ENCODE data around the gene KIAA0930.

Gene KIAA0930

DNA sequence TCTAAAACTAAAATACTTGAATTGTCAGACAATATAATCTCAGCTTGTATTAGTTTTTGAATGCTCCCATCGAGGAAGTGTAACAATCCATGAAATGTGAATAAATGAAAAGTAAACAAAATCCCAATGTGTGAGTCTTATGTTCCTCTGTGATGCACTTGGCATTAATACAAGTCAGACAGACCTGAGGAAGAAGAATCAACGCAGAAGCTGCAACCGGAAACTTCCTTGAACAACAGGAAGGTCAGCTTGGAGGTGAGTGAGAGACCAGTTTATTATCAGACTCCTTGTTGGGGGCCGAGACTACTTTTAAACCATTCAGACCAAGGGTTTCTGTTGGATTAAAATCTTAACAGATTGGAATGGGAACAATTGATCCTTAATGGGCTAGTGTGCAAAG is 52.8 kb downstream of the KIAA0930 start:
- no peak for DNase-seq (ENCODE audit: extremely low spot score, insufficient read length, low read depth)
- no peak for FAIRE-seq

DNA sequence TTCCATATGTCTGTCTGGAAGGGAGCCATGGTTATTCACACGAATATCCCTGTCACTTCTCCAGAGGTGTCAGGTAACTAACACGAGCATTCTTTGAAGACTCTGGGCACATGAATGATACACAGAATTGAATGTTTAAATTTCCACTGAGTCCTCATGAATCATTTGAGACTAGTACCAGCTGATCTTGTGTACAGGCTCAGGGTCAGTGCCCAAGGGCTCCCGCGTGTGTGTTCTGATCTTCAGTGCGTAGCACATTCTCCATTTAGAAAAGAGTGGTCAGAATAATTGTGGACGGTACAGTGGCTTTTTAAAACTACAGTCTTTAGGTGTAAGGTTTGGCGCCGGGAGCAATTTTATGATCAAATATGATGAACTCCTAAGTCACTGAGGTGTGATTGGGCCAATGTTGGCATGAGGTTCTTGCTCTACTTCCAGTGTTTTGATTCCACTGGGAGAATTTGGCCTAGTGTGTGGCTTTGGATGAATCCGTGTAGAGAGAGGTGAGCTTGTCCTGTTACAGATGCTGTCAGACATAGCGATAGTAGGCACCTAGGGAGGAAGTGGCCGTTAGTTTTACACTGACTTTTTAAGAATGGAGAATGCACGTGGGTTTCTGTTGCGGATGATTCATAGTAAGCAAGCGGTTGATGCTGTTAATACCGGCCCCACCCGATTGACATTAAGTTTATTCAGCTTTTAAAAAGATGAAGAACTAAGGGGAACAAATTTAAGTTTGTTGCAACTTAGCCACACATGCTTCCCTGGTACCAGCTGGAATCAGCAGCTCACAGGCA is 54.8 kb downstream of the KIAA0930 start:
- FAIRE-seq, result no peak
- no peak for DNase-seq (ENCODE audit: extremely low spot score, insufficient read length, low read depth)

DNA sequence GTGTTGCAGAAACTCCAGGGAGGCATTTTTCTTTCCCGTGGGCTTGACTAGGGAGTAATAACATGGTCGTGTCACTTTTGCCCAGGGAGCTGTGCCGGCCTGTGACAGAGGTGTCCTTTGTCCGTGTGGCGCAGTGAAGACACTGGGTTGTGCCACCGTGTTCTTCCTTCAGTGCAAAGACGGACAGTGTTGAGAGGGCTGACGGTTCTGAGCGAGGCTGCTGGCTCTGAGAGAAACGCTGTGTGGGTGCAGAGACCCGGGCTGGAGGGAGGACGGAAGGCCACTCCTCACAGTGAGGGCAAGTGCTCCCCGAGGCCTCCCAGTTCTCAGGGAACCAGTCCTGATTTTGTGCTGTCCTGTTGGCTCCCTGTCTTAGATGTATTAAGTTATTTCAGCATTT is 56.7 kb downstream of the KIAA0930 start:
- FAIRE-seq, result no peak
- no peak for DNase-seq (ENCODE audit: extremely low spot score, insufficient read length, low read depth)

DNA sequence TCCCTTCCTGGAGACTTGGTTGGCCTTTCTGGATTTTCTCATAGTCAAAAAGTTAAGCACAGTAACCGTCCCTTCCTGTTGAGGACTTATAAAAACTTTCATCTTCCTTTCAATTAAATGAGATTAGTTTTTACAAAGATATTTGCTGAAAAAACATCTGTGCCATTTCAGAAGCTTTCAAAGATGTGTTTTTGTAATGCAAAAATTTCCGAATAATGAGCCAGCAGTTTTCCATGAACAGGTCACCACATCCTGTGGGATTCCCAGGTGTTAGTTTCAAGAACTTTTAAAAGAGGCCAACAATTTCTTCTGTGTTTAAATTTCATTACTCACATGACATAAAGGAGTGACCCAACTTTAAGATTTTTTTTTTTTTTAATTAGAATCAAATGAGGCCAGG is 58.9 kb downstream of the KIAA0930 start:
- FAIRE-seq, result no peak
- DNase-seq (ENCODE audit: extremely low spot score, insufficient read length, low read depth), result no peak

DNA sequence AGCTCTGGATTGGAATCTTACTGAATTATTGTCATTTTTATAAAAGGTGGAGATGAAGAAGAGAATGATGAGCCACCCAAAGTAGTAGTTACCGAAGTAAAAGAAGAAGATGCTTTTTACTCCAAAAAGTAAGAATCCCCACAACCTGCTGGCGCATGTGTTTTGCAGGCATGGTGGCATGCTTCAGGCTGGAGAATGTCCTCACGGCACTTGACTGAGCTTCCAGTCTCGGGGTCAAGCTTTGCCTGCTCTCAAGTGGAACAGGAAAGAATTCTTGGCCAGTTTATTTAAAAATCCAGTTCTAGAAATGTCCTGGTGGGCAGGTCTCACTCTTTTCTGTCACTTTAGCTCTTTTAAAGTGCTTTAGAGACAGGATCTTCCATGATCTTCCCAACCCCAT is 59.5 kb downstream of the KIAA0930 start:
- DNase-seq (ENCODE audit: extremely low spot score, insufficient read length, low read depth) (no peak), FAIRE-seq (no peak)

DNA sequence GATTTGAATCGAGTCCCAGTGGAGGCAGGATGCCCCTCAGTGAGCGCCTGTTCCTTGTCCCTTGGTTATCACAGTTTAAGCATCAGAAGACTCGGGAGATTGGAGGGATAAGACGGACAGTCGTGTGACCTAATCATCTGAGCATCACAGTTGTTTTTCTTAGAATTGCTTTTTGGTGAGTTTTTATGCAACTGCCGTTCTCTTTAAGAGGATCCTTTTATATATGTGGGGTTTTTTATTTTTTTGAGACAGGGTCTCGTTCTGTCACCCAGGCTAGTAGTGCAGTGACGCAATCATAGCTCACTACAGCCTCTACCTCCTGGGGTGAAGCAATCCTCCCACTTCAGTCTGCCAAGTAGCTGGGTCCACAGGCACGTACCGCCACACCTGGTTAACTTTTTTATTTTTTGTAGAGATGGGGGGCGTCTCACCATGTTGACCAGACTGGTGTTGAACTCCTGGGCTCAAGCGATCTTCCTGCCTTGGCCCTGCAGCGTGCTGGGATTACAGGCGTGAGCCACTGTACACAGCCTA is 60.5 kb downstream of the KIAA0930 start:
- no peak for FAIRE-seq

DNA sequence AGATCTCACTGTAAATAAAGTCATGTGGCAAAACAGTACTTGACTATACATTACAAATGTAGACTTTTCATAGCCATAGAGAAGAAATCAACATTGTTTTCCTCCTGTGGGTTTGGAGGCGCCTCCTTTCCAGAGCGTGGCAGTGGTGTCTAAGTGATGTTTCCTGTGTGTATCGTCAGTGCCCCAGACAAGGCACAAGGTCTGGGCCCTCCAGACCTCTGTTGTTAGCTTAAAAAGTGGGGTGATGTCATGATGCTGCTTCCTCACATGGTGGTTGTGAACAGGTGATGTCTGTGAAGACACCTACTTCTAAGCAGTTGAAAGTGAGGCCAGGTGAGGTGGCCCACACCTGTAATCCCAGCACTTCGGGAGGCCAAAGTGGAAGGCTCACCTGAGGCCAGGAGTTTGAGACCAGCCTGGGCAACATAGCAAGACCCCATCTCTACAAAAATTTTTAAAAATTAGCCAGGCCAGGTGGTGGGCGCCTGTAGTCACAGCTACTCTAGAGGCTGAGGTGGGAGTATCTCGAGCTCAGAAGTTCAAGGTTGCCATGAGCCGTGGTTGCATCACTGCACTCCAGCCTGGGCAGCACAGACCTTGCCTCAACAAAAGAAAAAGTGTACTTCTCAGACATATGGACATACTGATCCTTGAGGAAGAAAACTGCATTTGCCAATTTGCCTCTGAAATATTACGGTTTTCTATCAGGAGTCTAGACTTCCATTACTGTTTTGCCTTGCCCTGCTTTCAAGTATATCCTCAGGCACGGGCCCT is 61.2 kb downstream of the KIAA0930 start:
- FAIRE-seq, result no peak
- DNase-seq (ENCODE audit: extremely low spot score, insufficient read length, low read depth), result no peak

More for the DNA sequence above, 60.5 kb downstream of the KIAA0930 start:
- DNase-seq (ENCODE audit: extremely low spot score, insufficient read length, low read depth), result no peak

DNA sequence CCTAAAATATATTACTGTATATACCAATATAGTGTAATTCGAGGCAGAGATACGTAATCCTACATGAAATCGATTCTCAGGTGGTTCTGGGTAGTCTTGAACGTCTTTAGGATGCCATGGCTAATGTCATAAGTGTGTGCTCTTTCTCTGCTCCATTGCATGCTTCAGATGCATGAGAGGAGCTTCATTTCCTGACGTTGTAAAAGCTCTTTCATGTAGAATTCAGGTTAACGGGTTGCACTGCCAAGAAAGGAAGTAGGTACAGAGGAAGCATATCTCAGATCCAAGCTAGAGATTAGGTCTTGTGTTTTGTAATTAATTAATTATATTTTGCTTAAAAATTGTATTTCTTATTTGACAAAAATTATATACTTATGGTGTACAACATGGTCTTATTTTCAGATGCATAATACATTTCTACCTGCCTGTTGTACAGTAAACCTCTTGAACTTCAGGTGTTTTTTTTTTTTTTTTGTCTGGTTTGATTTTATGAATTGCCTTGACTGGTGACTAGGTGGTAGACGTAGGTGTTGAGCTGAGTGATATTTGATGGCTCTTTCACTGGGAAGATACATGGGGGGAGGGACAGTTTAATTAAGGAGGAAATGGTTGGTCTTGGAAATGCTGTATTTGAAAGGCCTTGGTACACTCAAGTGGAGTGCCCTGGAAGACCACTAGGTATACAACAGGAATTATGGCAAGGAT is 67.7 kb downstream of the KIAA0930 start:
- DNase-seq (ENCODE audit: extremely low spot score, insufficient read length, low read depth) (no peak), FAIRE-seq (no peak)

DNA sequence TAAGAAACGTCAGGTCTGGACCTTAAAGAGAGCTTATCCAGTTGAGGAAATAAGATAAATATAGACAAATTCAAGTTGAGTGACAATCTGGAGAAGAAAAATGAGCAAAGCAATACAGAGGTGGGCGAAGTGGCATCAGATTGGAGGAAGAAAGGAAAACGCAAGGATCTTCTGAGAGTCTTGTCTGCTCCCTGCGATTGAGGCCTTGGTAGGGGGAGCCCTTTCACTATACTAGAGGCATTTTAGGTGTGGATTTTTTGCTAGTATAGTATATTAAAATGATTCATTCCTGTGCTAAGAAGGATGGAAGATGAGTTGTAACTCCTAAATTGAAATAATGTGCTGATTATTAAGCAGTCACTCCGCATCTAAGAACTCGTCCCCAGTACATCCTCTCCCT is 68.9 kb downstream of the KIAA0930 start:
- FAIRE-seq (no peak), DNase-seq (ENCODE audit: extremely low spot score, insufficient read length, low read depth) (no peak)

DNA sequence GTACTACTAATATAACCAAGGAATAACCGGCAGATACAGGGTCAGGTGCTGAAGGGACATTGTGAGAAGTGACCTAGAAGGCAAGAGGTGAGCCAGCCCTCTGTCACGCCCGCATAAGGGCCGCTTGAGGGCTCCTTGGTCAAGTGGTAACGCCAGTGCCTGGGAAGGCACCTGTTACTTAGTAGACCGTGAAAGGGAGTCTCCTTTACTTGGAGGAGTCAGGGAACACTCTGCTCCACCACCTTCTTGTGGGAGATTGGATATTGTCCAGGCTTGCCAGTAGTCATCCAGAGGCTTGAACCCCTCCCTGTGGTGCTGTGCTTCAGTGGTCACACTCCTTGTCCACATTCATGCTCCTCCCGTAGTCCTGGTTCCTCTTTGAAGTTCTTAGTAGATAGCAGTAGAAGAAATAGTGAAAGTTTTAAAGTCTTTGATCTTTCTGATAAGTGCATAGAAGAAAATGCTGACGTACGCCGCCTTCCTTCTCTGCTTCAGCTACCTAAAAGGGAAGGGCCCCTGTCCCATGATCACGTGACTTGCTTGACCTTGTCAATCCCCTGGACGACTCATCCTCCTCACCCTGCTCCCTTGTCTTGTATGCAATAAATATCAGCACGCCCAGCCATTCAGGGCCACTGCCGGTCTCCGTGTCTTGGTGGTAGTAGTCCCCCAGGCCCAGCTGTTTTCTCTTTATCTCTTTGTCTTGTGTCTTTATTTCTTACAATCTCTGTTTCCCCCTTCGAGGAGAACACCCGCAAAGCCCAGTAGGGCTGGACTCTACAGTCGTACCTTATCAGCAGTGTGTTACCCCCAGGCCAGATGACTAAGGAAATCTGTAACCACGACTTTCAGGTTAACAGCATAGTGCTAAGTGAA is 70.9 kb downstream of the KIAA0930 start:
- DNase-seq (ENCODE audit: extremely low spot score, insufficient read length, low read depth) (no peak), FAIRE-seq (no peak)

DNA sequence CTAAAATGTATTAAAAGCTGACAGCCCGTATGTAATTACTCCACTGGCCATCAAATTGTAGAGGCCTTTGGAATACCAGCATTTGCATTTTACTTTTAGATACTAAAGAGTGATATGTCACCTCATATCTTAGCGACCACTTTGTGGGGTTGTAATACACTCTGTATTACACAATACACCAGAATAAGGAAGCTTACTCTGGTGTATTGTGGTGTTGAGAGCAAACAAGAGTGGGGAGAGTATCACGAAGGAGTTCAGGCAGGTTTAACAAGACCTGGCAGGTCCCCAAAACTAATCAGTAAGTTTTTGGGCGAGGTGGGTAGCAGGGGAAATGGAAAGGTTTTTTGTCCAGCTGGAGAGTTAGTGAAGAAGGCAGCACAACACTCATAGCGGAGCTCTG is 73.8 kb downstream of the KIAA0930 start:
- FAIRE-seq, result no peak

DNA sequence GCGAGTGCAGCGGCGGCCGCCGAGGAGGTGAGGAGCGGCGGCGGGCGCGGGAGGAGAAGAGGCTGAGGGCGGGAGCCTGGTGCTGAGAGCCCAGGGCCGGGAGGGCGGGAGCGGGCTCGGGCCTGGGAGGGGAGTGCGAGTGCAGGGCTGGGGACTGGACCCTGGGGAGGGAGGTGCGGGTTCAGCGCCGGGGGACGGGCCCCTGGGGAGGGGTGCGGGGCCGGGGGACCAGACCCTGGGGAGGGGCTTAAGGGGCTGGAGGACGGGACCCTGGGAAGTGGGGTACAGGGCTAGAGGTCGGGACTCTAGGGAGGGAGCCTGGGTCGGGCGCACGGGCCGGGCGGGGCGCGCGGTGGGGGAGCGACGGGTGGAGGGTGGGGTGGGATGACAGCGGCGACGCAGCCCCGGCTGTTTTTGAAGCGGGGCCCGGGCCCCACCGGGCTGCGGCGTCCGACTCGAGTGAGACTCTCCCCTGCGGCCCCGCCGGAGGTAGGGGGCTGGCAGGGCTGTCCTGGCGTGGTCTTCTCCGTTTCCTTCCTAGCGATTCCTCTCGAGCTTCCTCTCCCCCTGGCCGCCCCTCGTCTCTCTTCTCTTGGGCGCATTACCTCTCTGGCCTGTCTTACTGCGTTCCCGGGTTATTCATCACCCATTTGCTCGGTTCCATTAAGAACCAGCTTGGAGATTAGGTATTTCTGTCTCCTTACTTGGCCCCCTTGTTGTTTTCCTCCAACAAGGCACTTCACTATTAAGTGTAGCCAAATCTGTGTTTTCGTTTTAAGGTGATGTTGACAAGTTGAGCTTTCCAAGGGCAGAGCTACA is 76.2 kb downstream of the KIAA0930 start:
- FAIRE-seq, result no peak
- DNase-seq (ENCODE audit: extremely low spot score, insufficient read length, low read depth), result no peak

More for the DNA sequence above, 73.8 kb downstream of the KIAA0930 start:
- no peak for DNase-seq (ENCODE audit: extremely low spot score, insufficient read length, low read depth)

DNA sequence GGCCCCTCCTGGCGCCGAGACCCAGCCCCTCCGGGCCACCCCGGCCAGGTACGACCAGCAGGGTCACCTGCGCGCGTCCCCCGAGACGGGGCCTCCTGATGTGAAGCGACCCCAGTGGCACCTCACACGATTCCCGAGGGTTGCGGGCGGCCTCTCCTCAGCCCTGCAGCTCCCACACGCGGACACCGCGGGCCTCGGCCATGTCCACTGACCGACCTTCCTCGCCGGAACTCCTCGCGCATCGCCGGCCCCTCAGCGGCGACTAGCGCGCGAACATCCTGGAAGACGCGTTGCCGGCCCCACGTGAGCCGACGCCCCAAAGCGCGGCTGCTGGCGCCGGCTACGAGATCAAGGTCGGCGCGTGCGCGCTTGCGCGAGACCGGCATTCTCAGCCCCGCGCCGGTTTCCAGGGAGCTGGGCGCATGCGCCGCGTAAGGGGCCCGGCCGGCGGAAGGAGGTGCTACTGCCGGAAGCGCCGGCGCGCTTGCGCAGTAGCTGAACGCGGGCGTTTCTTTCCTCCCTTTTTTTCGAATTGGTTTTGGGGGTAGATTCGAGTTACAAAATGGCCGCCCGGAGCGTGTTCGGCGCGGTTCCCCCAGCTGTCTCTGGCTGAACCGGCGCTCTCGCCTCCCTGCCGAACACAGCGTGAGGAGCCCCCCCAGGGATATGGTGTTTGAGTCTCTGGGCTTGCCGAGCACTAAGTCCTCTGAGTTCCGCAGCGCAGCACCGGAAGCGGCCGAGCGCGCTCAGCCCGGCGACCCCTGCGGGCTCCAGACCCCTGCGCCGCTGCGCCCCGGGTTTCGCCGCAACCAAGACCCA is 77.0 kb downstream of the KIAA0930 start, which contains the start of gene NUP50:
Gene NUP50 (plus strand): TSS at position 475 of the 819 bp plus-strand sequence. CDS start 4,253 bp downstream, outside the sequence.
- DNase-seq (ENCODE audit: extremely low spot score, insufficient read length, low read depth), result peak; percentile 99
- FAIRE-seq, result peak; percentile 95

DNA sequence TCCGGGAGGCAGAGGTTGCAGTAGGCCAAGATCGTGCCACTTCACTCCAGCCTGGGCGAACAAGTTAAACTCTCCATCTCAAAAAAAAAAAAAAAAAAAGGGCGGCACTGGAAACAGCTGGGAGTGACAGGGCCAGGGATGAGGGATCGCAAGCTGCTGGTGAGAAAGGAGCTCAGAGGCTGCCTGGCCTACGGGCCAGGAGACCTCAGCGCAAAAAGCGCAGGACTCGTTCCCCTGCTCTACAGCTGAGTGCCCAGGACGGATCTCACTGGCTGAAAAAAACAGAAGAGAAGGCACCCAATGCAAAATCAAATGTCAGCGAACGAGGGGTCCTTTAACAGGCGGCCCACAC is 77.6 kb downstream of the KIAA0930 start:
- DNase-seq (ENCODE audit: extremely low spot score, insufficient read length, low read depth), result no peak

DNA sequence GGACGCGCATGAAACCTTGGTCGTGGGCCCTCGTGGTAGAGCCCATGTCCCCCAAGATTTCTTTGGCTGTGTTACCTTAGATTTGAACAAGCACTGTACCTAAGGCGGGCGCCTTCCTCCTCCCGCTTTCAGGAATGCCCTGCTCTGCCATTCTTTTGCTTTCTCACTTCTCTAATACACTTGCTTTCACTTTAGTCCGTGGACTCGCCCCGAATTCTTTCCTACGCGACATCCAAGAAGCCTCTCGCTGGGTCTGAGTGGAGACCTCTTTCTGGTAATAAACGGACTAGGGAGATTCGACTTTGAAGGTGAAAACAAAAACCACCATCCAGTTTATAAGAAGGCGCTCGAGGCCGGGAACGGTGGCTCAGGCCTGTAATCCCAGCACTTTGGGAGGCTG is 78.2 kb downstream of the KIAA0930 start:
- FAIRE-seq, result no peak
- DNase-seq (ENCODE audit: extremely low spot score, insufficient read length, low read depth), result no peak

More for the DNA sequence above, 77.6 kb downstream of the KIAA0930 start:
- FAIRE-seq, result no peak

DNA sequence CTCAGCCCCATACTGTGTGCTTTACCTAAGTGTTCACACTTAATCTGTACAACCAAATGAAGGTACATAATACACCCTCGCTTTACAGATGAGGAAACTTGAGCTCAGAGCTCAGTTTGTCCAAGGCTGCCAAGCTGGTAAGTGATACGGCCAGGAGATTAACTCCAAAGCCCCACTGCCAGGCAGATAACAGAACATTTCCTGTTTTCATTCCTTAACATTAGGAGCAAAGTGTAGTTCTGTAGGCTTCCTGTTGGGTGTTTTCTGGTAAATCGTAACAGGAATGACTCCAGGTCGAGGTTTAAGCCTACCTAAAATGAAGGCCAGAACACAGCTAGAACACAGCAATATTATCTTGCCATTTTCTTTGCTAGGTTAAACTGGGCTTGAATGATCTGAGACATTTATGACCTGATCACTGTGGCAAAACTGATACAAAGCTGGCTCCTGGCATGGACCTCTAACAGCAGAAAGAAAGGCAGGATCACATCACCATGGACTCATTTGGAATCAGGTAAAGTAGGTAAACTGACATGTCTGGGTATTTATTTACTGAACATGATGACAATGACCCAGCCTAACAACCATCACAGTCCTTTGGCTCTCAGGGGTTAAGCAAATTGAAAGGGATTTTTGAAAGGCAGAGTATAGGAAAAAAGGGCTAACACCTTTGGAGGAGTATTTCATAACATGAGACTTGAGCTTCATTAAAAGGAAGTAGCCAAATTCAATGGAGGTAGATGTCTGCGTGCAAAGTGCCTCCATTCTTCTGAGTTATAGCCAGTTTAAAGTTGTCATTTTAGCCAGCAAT is 80.8 kb downstream of the KIAA0930 start:
- DNase-seq (ENCODE audit: extremely low spot score, insufficient read length, low read depth), result no peak
- FAIRE-seq, result no peak

DNA sequence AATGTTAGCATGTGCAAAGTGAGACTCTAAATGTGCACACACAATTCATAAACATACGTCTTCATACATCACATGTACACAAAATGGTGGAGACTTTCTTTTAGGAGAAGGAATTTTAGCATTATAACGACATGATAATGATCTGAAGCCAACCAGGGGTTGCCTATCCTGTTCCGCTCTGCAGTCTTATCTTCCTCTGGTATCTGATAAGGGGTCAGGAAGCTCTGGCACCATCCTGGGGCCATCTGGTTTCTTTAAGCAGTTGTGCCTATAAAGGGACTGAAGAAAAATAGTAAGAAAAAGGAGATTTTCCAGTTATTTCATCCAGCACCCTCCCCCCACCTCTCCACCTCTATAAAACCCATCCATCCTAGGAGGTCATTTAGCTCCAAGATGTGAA is 82.8 kb downstream of the KIAA0930 start:
- DNase-seq (ENCODE audit: extremely low spot score, insufficient read length, low read depth) (no peak), FAIRE-seq (no peak)

All from GM18507 (cell line).